RWPE2 (cell line): Measurements from ENCODE around the gene PNPLA6.

Experiments
- ATAC-seq: fragments of 200-7000 bp; cut with Tn5 transposase; 3 replicates; pipeline ENCODE4 v1.9.1; 2021; ENCODE audit warnings: low read depth
- DNase-seq: peaks from one replicate; pipeline ENCODE4 v3.0.0-alpha.2; 2020; ENCODE audit warnings: low spot score
- H3K27ac ChIP-seq: fragments of 450-650 bp; 2 replicates; pipeline ENCODE4 v1.5.1; 2017; ENCODE audit warnings: mild to moderate bottlenecking; ENCODE audit not compliant: poor library complexity, severe bottlenecking
- H3K27me3 ChIP-seq: fragments of 250-450 bp; sonication (Bioruptor Pico); 2 replicates; pipeline ENCODE4 v1.5.1; 2021; ENCODE audit warnings: mild to moderate bottlenecking, moderate library complexity; ENCODE audit not compliant: insufficient read depth, poor library complexity, severe bottlenecking
- H3K36me3 ChIP-seq: fragments of 250-450 bp; sonication (Bioruptor Pico); 2 replicates; pipeline ENCODE4 v1.5.1; 2020; ENCODE audit warnings: low read depth, mild to moderate bottlenecking, moderate library complexity
- H3K4me1 ChIP-seq: fragments of 250-450 bp; sonication (Bioruptor Pico); 2 replicates; pipeline ENCODE4 v1.5.1; 2021; ENCODE audit warnings: mild to moderate bottlenecking, moderate library complexity; ENCODE audit not compliant: insufficient read depth, poor library complexity, severe bottlenecking
- H3K4me3 ChIP-seq: fragments of 250-450 bp; sonication (Bioruptor Pico); 2 replicates; pipeline ENCODE4 v1.5.1; 2021; ENCODE audit warnings: mild to moderate bottlenecking, moderate library complexity; ENCODE audit not compliant: severe bottlenecking
- H3K9me3 ChIP-seq: fragments of 250-450 bp; sonication (Bioruptor Pico); 2 replicates; pipeline ENCODE4 v1.5.1; 2021; ENCODE audit warnings: mild to moderate bottlenecking, moderate library complexity; ENCODE audit not compliant: severe bottlenecking
- CTCF ChIP-seq: fragments of 450-650 bp; IDR thresholded peaks from one replicate; pipeline ENCODE4 v1.5.1; 2017; ENCODE audit warnings: mild to moderate bottlenecking, moderate library complexity; ENCODE audit not compliant: poor library complexity, severe bottlenecking

Gene PNPLA6

DNA sequence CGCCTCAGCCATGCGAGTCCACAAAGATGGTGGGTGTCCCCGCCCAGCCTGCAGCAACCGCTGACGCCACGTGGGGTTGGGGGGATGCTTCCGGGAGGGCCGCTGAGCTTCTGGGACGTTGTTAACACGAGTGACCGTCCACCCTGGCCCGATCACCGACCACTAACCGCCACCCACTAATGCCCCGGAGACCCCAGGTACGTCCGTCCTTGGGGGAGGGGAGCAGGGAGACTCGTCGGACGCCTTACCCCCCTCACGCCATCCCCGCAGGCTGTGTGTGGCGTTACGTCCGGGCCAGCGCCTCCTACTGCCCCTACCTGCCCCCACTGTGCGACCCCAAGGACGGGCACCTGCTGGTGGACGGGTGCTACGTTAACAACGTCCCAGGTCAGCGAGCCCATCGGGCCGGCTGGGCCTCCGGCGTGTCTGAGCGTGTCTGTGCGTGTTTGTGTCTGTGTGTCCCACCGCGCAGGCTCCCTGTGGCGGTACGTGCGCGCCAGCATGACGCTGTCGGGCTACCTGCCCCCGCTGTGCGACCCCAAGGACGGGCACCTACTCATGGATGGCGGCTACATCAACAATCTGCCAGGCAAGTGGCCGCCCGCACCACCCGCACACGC, 21.3 kb downstream of the PNPLA6 start:
- no peaks in the 10 kb centered on the region for H3K4me1 ChIP-seq
- TF ChIP-seq CTCF, result no peak
- no peaks in the 10 kb centered on the region for H3K9me3 ChIP-seq
- no peak overlapping the region for H3K27ac ChIP-seq
- no peak for DNase-seq
- no peaks in the 10 kb centered on the region for H3K27me3 ChIP-seq
- ATAC-seq, result no peak
- H3K36me3 ChIP-seq, result peaks cover 11% of the 10 kb centered on the region
- H3K4me3 ChIP-seq, result no peak overlapping the region

DNA sequence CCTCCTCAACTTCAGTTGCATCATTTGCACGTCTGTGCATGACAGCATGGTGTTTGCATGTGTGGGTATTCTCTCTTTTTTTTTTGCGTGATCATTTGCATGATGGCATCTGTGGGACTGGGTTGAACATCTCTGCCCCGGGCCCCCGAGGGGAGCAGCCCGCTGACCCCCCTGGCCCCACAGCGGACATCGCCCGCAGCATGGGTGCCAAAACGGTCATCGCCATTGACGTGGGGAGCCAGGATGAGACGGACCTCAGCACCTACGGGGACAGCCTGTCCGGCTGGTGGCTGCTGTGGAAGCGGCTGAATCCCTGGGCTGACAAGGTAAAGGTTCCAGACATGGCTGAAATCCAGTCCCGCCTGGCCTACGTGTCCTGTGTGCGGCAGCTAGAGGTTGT, 23.1 kb downstream of the PNPLA6 start:
- H3K9me3 ChIP-seq, result no peaks in the 10 kb centered on the region
- no peak for ATAC-seq
- TF ChIP-seq CTCF, result no peak
- H3K4me1 ChIP-seq, result no peaks in the 10 kb centered on the region
- no peak overlapping the region for H3K27ac ChIP-seq
- no peak for DNase-seq
- H3K4me3 ChIP-seq, result no peak overlapping the region
- H3K36me3 ChIP-seq, result peaks cover 11% of the 10 kb centered on the region
- H3K27me3 ChIP-seq, result no peaks in the 10 kb centered on the region

GRCh38 chr19:7559102-7559501, 23.6 kb downstream of the PNPLA6 start:
- no peak for TF ChIP-seq CTCF
- Histone ChIP-seq H3K27me3 (no peaks in the 10 kb centered on the region), H3K4me1 (no peaks in the 10 kb centered on the region), H3K9me3 (no peaks in the 10 kb centered on the region), H3K4me3 (no peak overlapping the region), H3K27ac (no peak overlapping the region), H3K36me3 (peaks cover 11% of the 10 kb centered on the region)
- DNase-seq (no peak), ATAC-seq (no peak)

DNA sequence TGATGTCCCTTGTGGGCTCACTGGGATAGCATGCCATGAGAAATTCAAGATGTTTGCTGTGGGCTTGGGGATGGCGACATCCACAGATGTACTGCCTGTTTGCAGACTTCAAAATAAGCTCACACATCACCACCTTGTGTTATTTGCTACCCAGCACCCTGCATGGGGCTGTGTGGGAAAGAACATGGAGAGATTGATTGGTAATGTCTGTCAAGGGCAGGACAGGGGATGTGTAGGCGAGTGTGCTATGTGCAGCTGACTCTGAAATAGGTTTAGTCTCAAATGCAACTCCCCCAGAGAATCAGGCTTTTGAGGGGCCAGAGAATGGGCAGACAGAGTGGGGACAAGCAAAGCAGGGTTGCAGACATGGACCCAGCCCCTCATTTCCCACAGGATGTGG, 24.7 kb downstream of the PNPLA6 start:
- no peaks in the 10 kb centered on the region for H3K4me1 ChIP-seq
- H3K4me3 ChIP-seq, result no peak overlapping the region
- ATAC-seq (no peak), DNase-seq (no peak)
- TF ChIP-seq CTCF, result no peak
- H3K27ac ChIP-seq, result no peak overlapping the region
- peaks cover 11% of the 10 kb centered on the region for H3K36me3 ChIP-seq
- H3K27me3 ChIP-seq, result no peaks in the 10 kb centered on the region
- H3K9me3 ChIP-seq, result no peaks in the 10 kb centered on the region

GRCh38 chr19:7561325-7561724, 25.8 kb downstream of the PNPLA6 start:
- no peak for ATAC-seq

More at GRCh38 chr19:7561325-7561724, 25.8 kb downstream of the PNPLA6 start:
- no peak overlapping the region for H3K4me3 ChIP-seq
- H3K4me1 ChIP-seq, result no peaks in the 10 kb centered on the region
- H3K27me3 ChIP-seq, result no peaks in the 10 kb centered on the region
- H3K9me3 ChIP-seq, result no peaks in the 10 kb centered on the region
- no peak for TF ChIP-seq CTCF
- H3K36me3 ChIP-seq, result peaks cover 5% of the 10 kb centered on the region
- DNase-seq, result no peak
- H3K27ac ChIP-seq, result no peak overlapping the region
